Suprapubic skin (tissue), 4 donors: ENCODE measurements around the gene NXPH3. TPM values are rescaled to one million over a fixed set of nuclear protein-coding genes. Genes with fewer than 3 reads are reported as not detected.

Experiments used
- DNase-seq, 2 donors: peaks; one replicate each; pipeline ENCODE4 v3.0.0-alpha.2; 2019; ENCODE audit warnings: low spot score in 2 of 2
- H3K27ac ChIP-seq: fragments of 200-600 bp; sonication (generic); one replicate; pipeline ENCODE4 v1.5.1; 2019
- H3K27me3 ChIP-seq: fragments of 200-600 bp; sonication (generic); one replicate; pipeline ENCODE4 v1.5.1; 2019
- H3K36me3 ChIP-seq: fragments of 200-600 bp; sonication (generic); one replicate; pipeline ENCODE4 v1.5.1; 2019
- H3K4me1 ChIP-seq: fragments of 200-600 bp; sonication (generic); one replicate; pipeline ENCODE4 v1.5.1; 2019
- H3K4me3 ChIP-seq: fragments of 200-600 bp; sonication (generic); one replicate; pipeline ENCODE4 v1.5.1; 2019; ENCODE audit warnings: mild to moderate bottlenecking
- H3K9me3 ChIP-seq: fragments of 200-600 bp; sonication (generic); one replicate; pipeline ENCODE4 v1.5.1; 2019
- CTCF ChIP-seq, 2 donors: fragments of 200-600 bp in 1 of 2; fragments of 450-650 bp in 1 of 2; sonication (generic) in 1 of 2; IDR thresholded peaks; one replicate each; pipeline ENCODE4 v1.5.1; 2016 to 2019; ENCODE audit warnings: antibody characterized with exemption in 2 of 2, mild to moderate bottlenecking in 1 of 2, moderate library complexity in 1 of 2
- EP300 ChIP-seq: sonication (generic); formaldehyde crosslinking; IDR thresholded peaks from one replicate; pipeline ENCODE4 v1.6.1; 2017; ENCODE audit warnings: antibody characterized with exemption
- POLR2A ChIP-seq, 2 donors: fragments of 450-650 bp; IDR thresholded peaks; one replicate each; pipeline ENCODE4 v1.6.1; 2017; ENCODE audit warnings: antibody characterized with exemption in 2 of 2, mild to moderate bottlenecking in 2 of 2, moderate library complexity in 2 of 2
- POLR2AphosphoS5 ChIP-seq, 3 donors: sonication (generic); formaldehyde crosslinking; IDR thresholded peaks; one replicate each; pipeline ENCODE4 v1.6.1; 2017; ENCODE audit warnings: antibody characterized with exemption in 3 of 3
- WGBS: methylation state at CpG from one replicate; pipeline ENCODE4 v1.1.5; 2018; 5-methylcytosine and 5-hydroxymethylcytosine counted together
- total RNA-seq, 4 donors: library from RNA; depleted of rRNA; stranded (reverse); fragments of >200 nt; gene quantifications; one replicate each; pipeline ENCODE4 v1.1.0, GENCODE V29; 2016

Gene NXPH3
- total RNA-seq, 4 donors from 2014 or later = 1.3 to 5.0 (median 1.5) TPM

- peaks cover 34% of the 10 kb centered on the region for H3K4me1 ChIP-seq
- DNase-seq = peak; percentile 63 to 65
- no peak overlapping the region for H3K27ac ChIP-seq
- H3K9me3 ChIP-seq = no peaks in the 10 kb centered on the region
- TF ChIP-seq CTCF (IDR thresholded peaks at IDR 0.05) (no peak), POLR2AphosphoS5 (IDR thresholded peaks at IDR 0.05) (no peak), EP300 (no peak)
- no peak overlapping the region for H3K4me3 ChIP-seq
- 85% methylated on average over 4 of the region's 27 CpGs for WGBS
- no peaks in the 10 kb centered on the region for H3K36me3 ChIP-seq
- peaks cover 4% of the 10 kb centered on the region for H3K27me3 ChIP-seq
Measured at GRCh38 chr17:49552070-49552751, 23.5 kb upstream of the NXPH3 start.

- DNase-seq = peak; percentile 11 to 20
- H3K27me3 ChIP-seq = peaks cover 4% of the 10 kb centered on the region
- WGBS = 91% methylated on average over 8 of the region's 8 CpGs
- H3K27ac ChIP-seq = no peak overlapping the region
- TF ChIP-seq EP300 (no peak), CTCF (IDR thresholded peaks at IDR 0.05) (no peak), POLR2A (IDR thresholded peaks at IDR 0.05) (no peak), POLR2AphosphoS5 (IDR thresholded peaks at IDR 0.05) (no peak)
- no peaks in the 10 kb centered on the region for H3K36me3 ChIP-seq
- H3K9me3 ChIP-seq = no peaks in the 10 kb centered on the region
- H3K4me3 ChIP-seq = no peak overlapping the region
- peaks cover 25% of the 10 kb centered on the region for H3K4me1 ChIP-seq
Measured at GRCh38 chr17:49553676-49554335, 21.9 kb upstream of the NXPH3 start.

GRCh38 chr17:49554694-49555494 lies 20.8 kb upstream of the NXPH3 start:
- Histone ChIP-seq H3K27me3 (peaks cover 4% of the 10 kb centered on the region), H3K4me1 (peaks cover 25% of the 10 kb centered on the region), H3K27ac (no peak overlapping the region), H3K36me3 (no peaks in the 10 kb centered on the region), H3K9me3 (no peaks in the 10 kb centered on the region), H3K4me3 (no peak overlapping the region)
- TF ChIP-seq POLR2A (IDR thresholded peaks at IDR 0.05) (no peak), POLR2AphosphoS5 (IDR thresholded peaks at IDR 0.05) (no peak), EP300 (no peak), CTCF (IDR thresholded peaks at IDR 0.05) (no peak)
- WGBS = 71% methylated on average over 6 of the region's 14 CpGs
- DNase-seq = peak; percentile 49 to 60

GRCh38 chr17:49555495-49556222 lies 20.0 kb upstream of the NXPH3 start:
- TF ChIP-seq EP300 = no peak
- no peak for TF ChIP-seq POLR2A (IDR thresholded peaks at IDR 0.05)
- no peak for TF ChIP-seq CTCF (IDR thresholded peaks at IDR 0.05)
- TF ChIP-seq POLR2AphosphoS5 (IDR thresholded peaks at IDR 0.05) = no peak
- 65% methylated on average over 17 of the region's 19 CpGs for WGBS
- H3K4me1 ChIP-seq = peaks cover 25% of the 10 kb centered on the region
- no peak overlapping the region for H3K4me3 ChIP-seq
- peaks cover 4% of the 10 kb centered on the region for H3K27me3 ChIP-seq
- DNase-seq = peak; percentile 60 to 75
- no peaks in the 10 kb centered on the region for H3K9me3 ChIP-seq
- no peak overlapping the region for H3K27ac ChIP-seq
- no peaks in the 10 kb centered on the region for H3K36me3 ChIP-seq
